HTR-8/SVneo (cell line): ENCODE measurements around the gene THRAP3.

Experiments
- DNase-seq: peaks from one replicate; pipeline ENCODE4 v3.0.0; 2011; ENCODE audit warnings: low spot score, mixed read lengths; ENCODE audit not compliant: insufficient read length
- FAIRE-seq: peaks from 2 replicates; lab custom pipeline; 2011; peaks lifted over from hg19 to GRCh38; lab: Jason Lieb, UNC

The THRAP3 gene

GRCh38 chr1:36343651-36344394 lies 119.6 kb downstream of the THRAP3 start:
- FAIRE-seq (no peak), DNase-seq (no peak)

- DNase-seq (no peak), FAIRE-seq (no peak)
Measured at GRCh38 chr1:36344395-36344680, 120.1 kb downstream of the THRAP3 start.

GRCh38 chr1:36345353-36345752 lies 121.1 kb downstream of the THRAP3 start:
- DNase-seq: no peak
- FAIRE-seq: no peak

- DNase-seq: no peak
- no peak for FAIRE-seq
Measured at GRCh38 chr1:36346741-36347370, 122.6 kb downstream of the THRAP3 start.

GRCh38 chr1:36349241-36349671 lies 125.0 kb downstream of the THRAP3 start:
- DNase-seq (no peak), FAIRE-seq (no peak)

GRCh38 chr1:36349839-36350238 lies 125.6 kb downstream of the THRAP3 start:
- FAIRE-seq (no peak), DNase-seq (no peak)

- DNase-seq: peak; percentile 74
- FAIRE-seq: peak; percentile 93
Measured at GRCh38 chr1:36350659-36351226, 126.5 kb downstream of the THRAP3 start.

- FAIRE-seq: peak; percentile 75
- peak; percentile 55 for DNase-seq
Measured at GRCh38 chr1:36351227-36351977, 127.2 kb downstream of the THRAP3 start.

- FAIRE-seq: peak; percentile 83
Measured at GRCh38 chr1:36352125-36352909, 128.1 kb downstream of the THRAP3 start.

GRCh38 chr1:36352910-36353878 lies 129.0 kb downstream of the THRAP3 start:
- peak; percentile 53 for DNase-seq
- no peak for FAIRE-seq

More at GRCh38 chr1:36352125-36352909, 128.1 kb downstream of the THRAP3 start:
- peak; percentile 41 for DNase-seq

GRCh38 chr1:36354486-36354885 lies 130.2 kb downstream of the THRAP3 start:
- DNase-seq (no peak), FAIRE-seq (no peak)
